ENCODE data around the gene CEP128. TPM values are rescaled to one million over a fixed set of nuclear protein-coding genes. Genes with fewer than 3 reads are reported as not detected.

Gene CEP128
- total RNA-seq, 1 donor from 2014 or later = 3.3 TPM

GRCh38 chr14:80700601-80701000 is 240.9 kb downstream of the CEP128 start:
- intact Hi-C loops (cut with DNase I) = no loop called here
- Histone ChIP-seq H3K9me3 (no peaks in the 10 kb centered on the region), H3K4me1 (no peaks in the 10 kb centered on the region), H3K4me3 (no peak overlapping the region), H3K27ac (no peak overlapping the region), H3K36me3 (no peaks in the 10 kb centered on the region), H3K27me3 (no peaks in the 10 kb centered on the region)
- TF ChIP-seq CTCF (IDR thresholded peaks at IDR 0.05) = no peak
- DNase-seq (ENCODE audit: low spot score in 2 of 2) = no peak

- no peak overlapping the region for H3K27ac ChIP-seq
- no peaks in the 10 kb centered on the region for H3K36me3 ChIP-seq
- no peaks in the 10 kb centered on the region for H3K27me3 ChIP-seq
- no peaks in the 10 kb centered on the region for H3K9me3 ChIP-seq
- H3K4me3 ChIP-seq = no peak overlapping the region
- intact Hi-C loops (cut with DNase I) = no loop called here
- no peak for DNase-seq (ENCODE audit: low spot score in 2 of 2)
- no peaks in the 10 kb centered on the region for H3K4me1 ChIP-seq
- no peak for TF ChIP-seq CTCF (IDR thresholded peaks at IDR 0.05)
Measured at GRCh38 chr14:80699861-80700260, 241.7 kb downstream of the CEP128 start.

- intact Hi-C loops (cut with DNase I) = no loop called here
- H3K4me3 ChIP-seq = no peak overlapping the region
- H3K27ac ChIP-seq = no peak overlapping the region
- H3K4me1 ChIP-seq = no peaks in the 10 kb centered on the region
- no peak for DNase-seq (ENCODE audit: low spot score in 2 of 2)
- H3K9me3 ChIP-seq = no peaks in the 10 kb centered on the region
- TF ChIP-seq CTCF (IDR thresholded peaks at IDR 0.05) = no peak
- H3K27me3 ChIP-seq = no peaks in the 10 kb centered on the region
- H3K36me3 ChIP-seq = no peaks in the 10 kb centered on the region
Measured at GRCh38 chr14:80698974-80699373, 242.6 kb downstream of the CEP128 start.

GRCh38 chr14:80695869-80696268 is 245.7 kb downstream of the CEP128 start:
- H3K9me3 ChIP-seq = no peaks in the 10 kb centered on the region
- H3K27me3 ChIP-seq = no peaks in the 10 kb centered on the region
- no peaks in the 10 kb centered on the region for H3K4me1 ChIP-seq
- no peak for TF ChIP-seq CTCF (IDR thresholded peaks at IDR 0.05)
- H3K36me3 ChIP-seq = no peaks in the 10 kb centered on the region
- intact Hi-C loops (cut with DNase I) = no loop called here
- H3K4me3 ChIP-seq = no peak overlapping the region
- no peak for DNase-seq (ENCODE audit: low spot score in 2 of 2)
- H3K27ac ChIP-seq = no peak overlapping the region

- TF ChIP-seq CTCF (IDR thresholded peaks at IDR 0.05) = no peak
- H3K4me3 ChIP-seq = no peak overlapping the region
- no peak overlapping the region for H3K27ac ChIP-seq
- no peak for DNase-seq (ENCODE audit: low spot score in 2 of 2)
- no peaks in the 10 kb centered on the region for H3K27me3 ChIP-seq
- intact Hi-C loops (cut with DNase I) = no loop called here
- no peaks in the 10 kb centered on the region for H3K36me3 ChIP-seq
- no peaks in the 10 kb centered on the region for H3K9me3 ChIP-seq
- no peaks in the 10 kb centered on the region for H3K4me1 ChIP-seq
Measured at GRCh38 chr14:80692903-80693302, 248.6 kb downstream of the CEP128 start.

GRCh38 chr14:80681651-80682050 is 259.9 kb downstream of the CEP128 start:
- DNase-seq (ENCODE audit: low spot score in 2 of 2) = no peak
- Histone ChIP-seq H3K9me3 (peaks cover 0 to 19% of the 10 kb centered on the region in 2 donors), H3K27ac (no peak overlapping the region), H3K27me3 (no peaks in the 10 kb centered on the region), H3K4me1 (no peaks in the 10 kb centered on the region), H3K36me3 (no peaks in the 10 kb centered on the region), H3K4me3 (no peak overlapping the region)
- no peak for TF ChIP-seq CTCF (IDR thresholded peaks at IDR 0.05)
- intact Hi-C loops (cut with DNase I) = no loop called here

All from ascending aorta (tissue), 2 donors.